Esophagus muscularis mucosa (tissue), 4 donors: Measurements from ENCODE around the gene FOXK1. TPM values are rescaled to one million over a fixed set of nuclear protein-coding genes. Genes with fewer than 3 reads are reported as not detected.

Source experiments
- DNase-seq: peaks from one replicate; pipeline ENCODE4 v3.0.0-alpha.2; 2017; ENCODE audit errors: extremely low spot score
- H3K27ac ChIP-seq, 4 donors: fragments of 200-600 bp; sonication (generic); replicated peaks in 1 of 4; 1 replicate in 3 of 4; 2 replicates in 1 of 4; pipeline ENCODE4 v1.5.1; 2016 to 2019; ENCODE audit warnings: mild to moderate bottlenecking in 1 of 4
- H3K27me3 ChIP-seq, 4 donors: fragments of 200-600 bp; sonication (generic); one replicate each; pipeline versions ENCODE4 v1.5.1 to v1.6.0; 2016 to 2019
- H3K36me3 ChIP-seq, 4 donors: fragments of 200-600 bp; sonication (generic); one replicate each; pipeline ENCODE4 v1.5.1; 2016 to 2019
- H3K4me1 ChIP-seq, 4 donors: fragments of 200-600 bp; sonication (generic); one replicate each; pipeline ENCODE4 v1.5.1; 2016 to 2019
- H3K4me3 ChIP-seq, 4 donors: fragments of 200-600 bp; sonication (generic); 1 replicate in 2 of 4; 2 replicates in 2 of 4; pipeline ENCODE4 v1.5.1; 2016 to 2019; ENCODE audit warnings: mild to moderate bottlenecking in 4 of 4, moderate library complexity in 1 of 4
- H3K9me3 ChIP-seq, 4 donors: fragments of 200-600 bp; sonication (generic); 1 replicate in 3 of 4; 2 replicates in 1 of 4; pipeline ENCODE4 v1.5.1; 2016 to 2019
- EP300 ChIP-seq: sonication (generic); formaldehyde crosslinking; IDR thresholded peaks from one replicate; pipeline ENCODE4 v1.6.1; 2017; ENCODE audit warnings: antibody characterized with exemption
- POLR2A ChIP-seq: fragments of 450-650 bp; IDR thresholded peaks from one replicate; pipeline ENCODE4 v1.6.1; 2017; ENCODE audit warnings: antibody characterized with exemption, moderate library complexity, mild to moderate bottlenecking, low read depth
- POLR2AphosphoS5 ChIP-seq, 2 donors: sonication (generic); formaldehyde crosslinking; IDR thresholded peaks; one replicate each; pipeline ENCODE4 v1.6.1; 2017; ENCODE audit warnings: antibody characterized with exemption in 2 of 2
- WGBS: methylation state at CpG from one replicate; pipeline ENCODE4 v1.1.5; 2018; 5-methylcytosine and 5-hydroxymethylcytosine counted together
- intact Hi-C: fragments of 100-400 bp; cut with DNase I; formaldehyde crosslinking; loops from one replicate; pipeline ENCODE4 v1.15.1; 2023
- total RNA-seq, 4 donors: library from RNA; depleted of rRNA; stranded (reverse); fragments of >200 nt; gene quantifications; one replicate each; pipeline versions ENCODE4 v1.1.0 to v1.2.1, GENCODE V29; 2016
- TF ChIP-seq, protein P1 (sequence below), 3 experiments: fragments of 200-600 bp in 2 of 3; fragments of 450-650 bp in 1 of 3; sonication (generic) in 2 of 3; IDR thresholded peaks; one replicate each; pipeline ENCODE4 v1.5.1; 2017 to 2019; ENCODE audit warnings: antibody characterized with exemption in 3 of 3, mild to moderate bottlenecking in 2 of 3, moderate library complexity in 1 of 3

FOXK1 gene
- total RNA-seq, 4 donors from 2014 or later, result 23.4 to 46.1 (median 36.3) TPM

DNA sequence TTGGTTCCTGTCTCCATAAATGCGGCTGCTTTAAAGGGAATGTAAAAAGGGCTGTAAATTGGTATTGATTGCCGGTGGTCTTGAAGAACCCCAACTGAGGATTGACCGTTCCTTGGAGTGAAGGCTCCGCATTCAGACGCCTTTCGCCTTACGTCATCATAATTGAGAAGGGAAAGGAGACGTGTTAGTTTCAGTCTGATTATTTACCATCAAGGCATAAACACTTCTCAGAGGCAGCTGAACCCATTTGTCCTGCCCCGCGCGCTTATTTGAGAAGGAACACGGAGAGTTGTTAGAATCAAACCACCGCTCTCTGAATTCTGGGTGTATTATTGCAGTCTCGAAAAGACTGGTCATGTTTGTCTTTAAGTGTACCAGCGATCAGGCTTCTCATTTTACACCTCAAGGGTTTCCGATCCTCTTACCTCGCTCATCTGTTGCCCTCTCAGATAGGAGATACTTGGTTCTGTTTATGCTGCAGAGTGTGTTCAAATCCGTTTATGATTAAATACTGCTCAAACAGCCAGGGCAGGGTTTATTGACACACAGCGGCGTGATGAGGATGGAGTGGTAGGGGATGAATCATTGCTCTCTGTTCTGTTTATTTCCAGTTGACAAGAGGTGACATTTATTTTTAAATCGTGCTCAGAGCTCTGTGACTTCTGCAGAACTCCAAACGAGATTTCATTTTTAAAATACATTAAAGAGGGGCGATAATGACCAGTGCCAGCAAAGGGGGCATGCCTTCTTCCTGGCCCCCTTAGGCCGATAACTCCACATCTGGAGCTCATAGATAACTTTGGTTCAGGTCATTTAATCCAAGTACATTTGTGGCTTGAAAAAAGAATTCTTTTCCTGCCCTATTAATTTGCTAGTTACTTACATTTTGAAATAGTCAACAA, 30.4 kb downstream of the FOXK1 start:
- DNase-seq, result no peak
- H3K9me3 ChIP-seq, result no peaks in the 10 kb centered on the region
- H3K27me3 ChIP-seq, result no peaks in the 10 kb centered on the region
- intact Hi-C loops, result no loop called here
- H3K27ac ChIP-seq, result peak overlapping the region in 1 of 4 donors; percentile 5
- H3K4me1 ChIP-seq, result peaks cover 56 to 78% (median 76%) of the 10 kb centered on the region in 4 donors
- no peak overlapping the region for H3K4me3 ChIP-seq
- no peak for TF ChIP-seq POLR2A
- no peak for TF ChIP-seq POLR2AphosphoS5 (IDR thresholded peaks at IDR 0.05)
- no peak for TF ChIP-seq EP300
- WGBS, result 68% methylated on average over 24 of the region's 24 CpGs
- peaks cover 0 to 5% (median 0%) of the 10 kb centered on the region in 4 donors for H3K36me3 ChIP-seq

DNA sequence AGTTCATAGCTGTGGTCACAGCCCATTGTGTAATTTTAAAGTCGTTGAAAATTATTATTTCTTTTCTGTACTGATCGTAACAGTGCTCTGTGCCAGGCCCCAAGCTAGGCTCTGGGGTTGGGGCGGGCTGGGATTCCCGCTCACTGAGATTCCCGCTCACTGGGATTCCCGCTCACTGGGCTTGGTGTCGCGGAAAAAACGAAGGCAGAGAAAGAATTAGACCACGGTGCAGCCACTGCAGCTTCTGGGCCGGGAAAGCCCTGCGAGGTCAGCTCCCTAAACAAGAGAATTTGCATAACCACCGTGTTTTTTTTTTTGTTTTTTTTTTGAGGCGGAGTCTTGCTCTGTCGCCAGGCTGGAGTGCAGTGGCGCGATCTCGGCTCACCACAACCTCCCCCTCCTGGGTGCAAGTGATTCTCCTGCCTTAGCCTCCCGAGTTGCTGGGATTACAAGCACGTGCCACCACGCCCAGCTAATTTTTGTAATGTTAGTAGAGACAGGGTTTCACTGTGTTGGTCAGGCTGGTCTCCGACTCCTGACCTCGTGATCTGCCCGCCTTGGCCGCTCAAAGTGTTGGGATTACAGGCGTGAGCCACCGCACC, 31.2 kb downstream of the FOXK1 start:
- no peak for DNase-seq
- Histone ChIP-seq H3K27me3 (no peaks in the 10 kb centered on the region), H3K4me1 (peaks cover 48 to 70% (median 69%) of the 10 kb centered on the region in 4 donors), H3K4me3 (no peak overlapping the region), H3K36me3 (peaks cover 0 to 8% (median 2%) of the 10 kb centered on the region in 4 donors), H3K27ac (peak overlapping the region in 1 of 4 donors; percentile 5), H3K9me3 (no peaks in the 10 kb centered on the region)
- intact Hi-C loops, result no loop called here
- no peak for TF ChIP-seq POLR2A
- TF ChIP-seq POLR2AphosphoS5 (IDR thresholded peaks at IDR 0.05), result peak in 1 of 2 donors; percentile 11
- 84% methylated on average over 27 of the region's 27 CpGs for WGBS

DNA sequence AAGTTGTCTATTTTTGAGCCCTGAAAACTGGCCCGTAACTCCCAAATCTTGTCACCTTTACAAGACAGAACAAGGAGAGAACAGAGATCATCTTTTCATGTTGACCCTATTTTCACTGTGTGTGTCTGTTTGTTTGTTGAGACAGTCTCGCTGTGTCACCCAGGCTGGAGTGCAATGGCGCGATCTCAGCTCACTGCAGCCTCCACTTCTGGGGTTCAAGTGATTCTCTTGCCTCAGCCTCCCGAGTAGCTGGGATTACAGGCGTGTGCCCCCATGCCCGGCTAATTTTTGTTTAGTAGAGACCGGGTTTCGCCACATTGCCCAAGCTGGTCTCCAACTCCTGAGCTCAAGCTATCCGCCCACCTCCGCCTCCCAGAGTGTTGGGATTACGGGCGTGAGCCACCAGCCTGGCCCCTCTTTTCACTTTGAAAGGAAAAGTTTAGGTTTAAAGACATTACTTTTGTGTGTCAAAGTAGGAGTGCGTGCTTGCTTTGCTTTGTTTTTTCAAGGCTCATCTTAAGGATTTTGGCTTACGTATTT, 32.1 kb downstream of the FOXK1 start:
- intact Hi-C loops, result no loop called here
- no peaks in the 10 kb centered on the region for H3K9me3 ChIP-seq
- no peak overlapping the region for H3K4me3 ChIP-seq
- H3K4me1 ChIP-seq, result peaks cover 43 to 66% (median 64%) of the 10 kb centered on the region in 4 donors
- no peak overlapping the region for H3K27ac ChIP-seq
- WGBS, result 97% methylated on average over 15 of the region's 15 CpGs
- no peak for DNase-seq
- no peaks in the 10 kb centered on the region for H3K27me3 ChIP-seq
- TF ChIP-seq EP300, result no peak
- H3K36me3 ChIP-seq, result peaks cover 0 to 11% (median 5%) of the 10 kb centered on the region in 4 donors

DNA sequence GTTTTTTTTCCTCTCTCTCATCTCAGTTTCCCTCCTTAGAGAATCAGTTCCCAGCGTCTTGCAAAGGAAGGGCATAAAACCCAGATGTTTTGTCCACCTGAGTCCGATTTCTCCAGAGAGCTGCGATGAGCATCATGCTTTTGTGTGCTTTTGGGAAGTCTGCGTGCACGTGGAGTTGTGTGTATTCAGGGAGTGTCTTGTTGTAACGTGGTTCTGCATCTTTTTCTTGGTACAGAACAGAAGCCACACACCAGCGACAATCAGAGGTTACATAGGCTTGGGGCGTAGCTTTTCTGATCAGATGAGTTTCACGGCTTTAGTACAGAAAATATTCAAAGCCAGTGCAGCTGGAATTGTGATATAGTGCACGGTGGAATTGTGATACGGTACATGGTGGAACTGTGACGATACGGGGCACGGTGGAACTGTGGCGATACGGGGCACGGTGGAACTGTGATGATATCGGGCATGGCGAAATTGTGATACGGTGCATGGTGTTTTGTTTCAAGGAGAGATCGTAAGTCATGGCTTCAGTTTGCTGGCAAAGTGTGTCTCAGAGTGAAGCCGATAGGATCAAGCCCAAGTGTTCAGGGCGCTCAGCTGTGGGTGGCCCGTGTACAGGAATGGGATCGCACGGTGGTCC, 32.8 kb downstream of the FOXK1 start:
- no peak for TF ChIP-seq EP300
- H3K36me3 ChIP-seq, result peaks cover 0 to 11% (median 5%) of the 10 kb centered on the region in 4 donors
- no peaks in the 10 kb centered on the region for H3K27me3 ChIP-seq
- DNase-seq, result no peak
- H3K4me1 ChIP-seq, result peaks cover 43 to 66% (median 64%) of the 10 kb centered on the region in 4 donors
- H3K4me3 ChIP-seq, result peak overlapping the region in 3 of 4 donors; percentile 14 to 18 (median 16)
- H3K27ac ChIP-seq, result peak overlapping the region; percentile 52 to 68 (median 60)
- intact Hi-C loops, result no loop called here
- H3K9me3 ChIP-seq, result no peaks in the 10 kb centered on the region
- WGBS, result 77% methylated on average over 26 of the region's 26 CpGs

DNA sequence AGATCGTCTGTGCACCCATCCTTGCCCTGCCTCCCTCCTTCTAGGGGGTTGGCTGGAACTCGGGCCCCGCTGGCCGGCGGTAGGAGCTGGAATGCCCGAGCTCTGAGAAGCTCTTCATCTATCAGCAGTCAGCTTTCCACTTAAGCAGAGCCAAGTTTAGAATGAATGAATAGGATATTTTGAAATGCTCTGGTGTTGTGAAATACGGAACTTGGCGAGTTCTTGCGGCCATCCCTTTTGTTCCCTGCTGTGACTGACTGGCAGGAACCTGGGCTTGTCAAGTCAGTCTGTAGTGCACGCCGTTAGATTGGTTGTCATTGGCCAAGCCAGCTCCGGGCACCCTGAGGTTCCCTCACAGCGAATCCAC, 33.3 kb downstream of the FOXK1 start:
- no peaks in the 10 kb centered on the region for H3K9me3 ChIP-seq
- H3K4me3 ChIP-seq, result peak overlapping the region in 3 of 4 donors; percentile 14 to 18 (median 16)
- no peak for DNase-seq
- H3K27me3 ChIP-seq, result no peaks in the 10 kb centered on the region
- peak overlapping the region; percentile 52 to 68 (median 62) for H3K27ac ChIP-seq
- 32% methylated on average over 8 of the region's 13 CpGs for WGBS
- intact Hi-C loops, result no loop called here
- peaks cover 0 to 11% (median 5%) of the 10 kb centered on the region in 4 donors for H3K36me3 ChIP-seq
- TF ChIP-seq, protein P1, sequence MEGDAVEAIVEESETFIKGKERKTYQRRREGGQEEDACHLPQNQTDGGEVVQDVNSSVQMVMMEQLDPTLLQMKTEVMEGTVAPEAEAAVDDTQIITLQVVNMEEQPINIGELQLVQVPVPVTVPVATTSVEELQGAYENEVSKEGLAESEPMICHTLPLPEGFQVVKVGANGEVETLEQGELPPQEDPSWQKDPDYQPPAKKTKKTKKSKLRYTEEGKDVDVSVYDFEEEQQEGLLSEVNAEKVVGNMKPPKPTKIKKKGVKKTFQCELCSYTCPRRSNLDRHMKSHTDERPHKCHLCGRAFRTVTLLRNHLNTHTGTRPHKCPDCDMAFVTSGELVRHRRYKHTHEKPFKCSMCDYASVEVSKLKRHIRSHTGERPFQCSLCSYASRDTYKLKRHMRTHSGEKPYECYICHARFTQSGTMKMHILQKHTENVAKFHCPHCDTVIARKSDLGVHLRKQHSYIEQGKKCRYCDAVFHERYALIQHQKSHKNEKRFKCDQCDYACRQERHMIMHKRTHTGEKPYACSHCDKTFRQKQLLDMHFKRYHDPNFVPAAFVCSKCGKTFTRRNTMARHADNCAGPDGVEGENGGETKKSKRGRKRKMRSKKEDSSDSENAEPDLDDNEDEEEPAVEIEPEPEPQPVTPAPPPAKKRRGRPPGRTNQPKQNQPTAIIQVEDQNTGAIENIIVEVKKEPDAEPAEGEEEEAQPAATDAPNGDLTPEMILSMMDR (IDR thresholded peaks at IDR 0.05), result no peak
- TF ChIP-seq POLR2AphosphoS5 (IDR thresholded peaks at IDR 0.05), result peak; percentile 67 to 82
- peaks cover 43 to 70% (median 64%) of the 10 kb centered on the region in 4 donors for H3K4me1 ChIP-seq

DNA sequence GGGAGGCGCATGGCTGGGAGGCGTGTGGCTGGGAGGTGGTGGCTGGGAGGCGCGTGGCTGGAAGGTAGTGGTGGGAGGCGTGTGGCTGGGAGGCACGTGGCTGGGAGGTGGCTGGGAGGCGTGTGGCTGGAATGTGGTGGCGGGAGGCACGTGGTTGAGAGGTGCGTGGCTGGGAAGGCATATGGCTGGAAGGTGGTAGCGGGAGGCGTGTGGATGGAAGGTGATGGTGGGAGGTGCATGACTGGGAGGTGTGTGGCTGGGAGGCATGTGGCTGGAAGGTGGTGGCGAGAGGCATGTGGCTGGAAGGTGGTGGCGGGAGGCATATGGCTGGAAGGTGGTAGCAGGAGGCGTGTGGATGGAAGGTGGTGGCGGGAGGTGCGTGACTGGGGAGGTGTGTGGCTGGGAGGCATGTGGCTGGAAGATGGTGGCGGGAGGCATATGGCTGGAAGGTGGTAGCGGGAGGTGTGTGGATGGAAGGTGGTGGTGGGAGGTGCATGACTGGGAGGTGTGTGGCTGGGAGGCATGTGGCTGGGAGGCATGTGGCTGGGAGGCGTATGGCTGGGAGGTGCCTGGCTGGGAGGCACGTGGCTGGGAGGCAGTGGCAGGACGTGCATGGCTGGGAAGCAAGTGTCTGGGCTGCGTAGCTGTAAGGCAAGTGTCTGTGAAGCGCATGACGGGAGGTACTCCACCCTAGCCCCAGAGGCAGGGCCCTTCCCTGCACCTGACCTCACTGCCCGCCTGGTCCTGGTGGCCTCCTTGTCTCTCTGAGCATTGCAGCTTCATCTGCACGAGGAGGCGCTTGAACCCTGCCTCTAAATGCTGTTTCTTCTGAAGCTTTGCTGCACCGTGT, 35.1 kb downstream of the FOXK1 start:
- Histone ChIP-seq H3K9me3 (no peaks in the 10 kb centered on the region), H3K27ac (no peak overlapping the region), H3K4me1 (peaks cover 48 to 74% (median 61%) of the 10 kb centered on the region in 4 donors), H3K4me3 (no peak overlapping the region), H3K27me3 (no peaks in the 10 kb centered on the region), H3K36me3 (peaks cover 0 to 11% (median 5%) of the 10 kb centered on the region in 4 donors)
- no peak for DNase-seq
- intact Hi-C loops, result no loop called here
- 89% methylated on average over 28 of the region's 29 CpGs for WGBS
- TF ChIP-seq POLR2A (no peak), POLR2AphosphoS5 (IDR thresholded peaks at IDR 0.05) (no peak), EP300 (no peak)
- TF ChIP-seq, protein P1 (IDR thresholded peaks at IDR 0.05), result no peak
